GM06990 (cell line): ENCODE data around the gene CFAP65.

Source experiments
- DNase-seq: peaks from one replicate; pipeline ENCODE4 v3.0.0-alpha.2; 2011; ENCODE audit not compliant: insufficient read length; ENCODE audit errors: extremely low read depth
- H3K27me3 ChIP-seq: replicated peaks from 2 replicates; pipeline ENCODE4 v1.6.0; 2011; ENCODE audit warnings: low read length; ENCODE audit not compliant: control insufficient read depth, insufficient read depth
- H3K36me3 ChIP-seq: 2 replicates; pipeline ENCODE4 v1.5.1; 2011; ENCODE audit warnings: low read length; ENCODE audit not compliant: control insufficient read depth, insufficient read depth
- H3K4me3 ChIP-seq: replicated peaks from 2 replicates; pipeline ENCODE4 v1.5.1; 2011; ENCODE audit warnings: low read depth, mild to moderate bottlenecking, control low read depth, low read length
- CTCF ChIP-seq: IDR thresholded peaks from 2 replicates; pipeline ENCODE4 v1.5.1; 2011; ENCODE audit warnings: low read length, control low read depth, mild to moderate bottlenecking, inconsistent platforms; ENCODE audit not compliant: insufficient read depth, poor library complexity, severe bottlenecking

The CFAP65 gene

GRCh38 chr2:219038600-219038999 lies 2.7 kb downstream of the CFAP65 start:
- H3K36me3 ChIP-seq = no peaks in the 10 kb centered on the region
- no peaks in the 10 kb centered on the region; the same call in 1 of the 2 replicates for H3K27me3 ChIP-seq
- no peak overlapping the region for H3K4me3 ChIP-seq
- TF ChIP-seq CTCF = no peak
- DNase-seq = no peak

GRCh38 chr2:219037783-219038499 lies 3.4 kb downstream of the CFAP65 start:
- H3K4me3 ChIP-seq = no peak overlapping the region
- no peaks in the 10 kb centered on the region; the same call in 1 of the 2 replicates for H3K27me3 ChIP-seq
- DNase-seq = no peak
- H3K36me3 ChIP-seq = no peaks in the 10 kb centered on the region
- no peak for TF ChIP-seq CTCF

DNA sequence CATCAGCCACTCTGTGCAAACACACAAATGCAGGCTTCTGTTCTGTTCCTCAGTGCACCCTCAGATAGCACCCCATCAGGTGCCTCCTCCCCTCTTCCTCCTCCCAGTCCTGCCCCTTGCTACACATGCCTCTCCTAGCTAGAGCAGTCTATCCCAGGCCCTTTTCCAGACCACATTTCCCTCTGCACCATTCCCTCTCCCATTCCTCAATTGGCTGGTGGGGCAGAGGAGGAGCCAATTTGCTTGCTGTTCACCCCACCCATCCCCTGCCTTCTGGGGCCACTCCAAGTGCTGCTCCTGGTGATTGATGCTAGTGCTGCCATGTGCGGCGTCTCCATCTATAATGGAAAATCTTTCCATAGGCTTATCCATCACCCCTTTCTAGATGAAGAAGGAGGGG lies 5.4 kb downstream of the CFAP65 start:
- no peak for TF ChIP-seq CTCF
- DNase-seq = no peak
- Histone ChIP-seq H3K4me3 (no peak overlapping the region), H3K36me3 (no peaks in the 10 kb centered on the region), H3K27me3 (no peaks in the 10 kb centered on the region; the same call in 1 of the 2 replicates)

DNA sequence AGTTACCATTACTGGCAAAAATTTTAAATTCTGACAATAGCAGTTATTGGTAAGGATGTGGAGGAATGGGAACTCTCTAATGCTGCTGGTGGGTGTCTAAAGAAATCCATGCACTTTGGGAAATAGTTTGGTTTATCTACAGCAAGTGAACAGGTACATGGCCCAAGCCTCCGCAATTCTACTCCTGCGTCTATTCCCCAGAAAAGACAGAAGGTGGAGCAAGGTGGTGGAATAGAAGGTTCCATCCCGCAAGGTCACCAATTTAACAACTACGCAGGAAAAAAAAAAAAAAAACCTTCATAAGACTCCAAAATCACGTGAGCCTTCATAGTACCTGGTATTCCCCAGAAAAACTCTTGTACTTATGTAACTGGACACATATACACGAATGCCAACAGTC lies 6.5 kb downstream of the CFAP65 start:
- Histone ChIP-seq H3K36me3 (no peaks in the 10 kb centered on the region), H3K4me3 (no peak overlapping the region), H3K27me3 (no peaks in the 10 kb centered on the region; the same call in 1 of the 2 replicates)
- no peak for DNase-seq
- no peak for TF ChIP-seq CTCF

DNA sequence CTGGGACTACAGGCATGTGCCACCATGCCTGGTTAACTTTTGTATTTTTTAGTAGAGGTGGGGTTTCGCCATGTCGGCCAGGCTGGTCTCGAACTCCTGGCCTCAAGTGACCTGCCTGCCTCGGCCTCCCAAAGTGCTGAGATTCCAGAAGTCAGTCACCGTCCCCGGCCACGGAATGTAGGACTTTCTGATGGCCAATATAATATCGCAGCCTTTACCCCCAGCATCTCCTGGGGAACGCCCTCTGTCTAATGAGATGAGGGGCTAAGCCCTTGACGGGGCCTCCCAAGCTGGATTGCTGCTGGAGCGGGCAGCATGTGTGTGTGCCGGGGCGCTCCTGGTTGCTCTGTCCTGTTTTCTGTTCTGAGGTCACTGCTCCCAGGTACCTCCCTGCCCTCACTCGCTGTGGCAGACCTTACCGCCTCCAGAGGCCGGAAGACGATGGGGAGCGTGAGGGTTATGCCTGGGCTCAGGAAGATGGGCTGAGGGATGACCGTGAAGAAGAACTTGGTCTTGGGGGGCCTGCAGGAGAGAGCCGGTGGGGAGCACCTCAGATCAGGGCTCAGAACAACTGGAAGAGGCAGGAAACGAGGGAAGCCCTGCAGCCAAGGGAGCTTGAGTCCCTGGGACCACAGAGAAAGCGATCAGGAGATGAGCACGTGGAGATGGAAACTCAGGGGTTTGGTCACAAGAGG lies 9.1 kb downstream of the CFAP65 start:
- no peak for TF ChIP-seq CTCF
- no peaks in the 10 kb centered on the region for H3K27me3 ChIP-seq
- no peaks in the 10 kb centered on the region for H3K36me3 ChIP-seq

More for the DNA sequence above, 9.1 kb downstream of the CFAP65 start:
- no peak for DNase-seq
- no peak overlapping the region for H3K4me3 ChIP-seq
